SKM-1 treated with dmso at 0.1 percent for 144 hours (cell line): ENCODE data around the gene MRPS30.
"Not testable (repeated sequence)": the region's sequence is repeated elsewhere in the genome, so short reads cannot be mapped to it uniquely, and the experiment has no call there.

Experiments
- DNase-seq: peaks from one replicate; lab custom pipeline; 2025; ENCODE audit not compliant: unreplicated experiment; lab: John Stamatoyannopoulos, UW

Gene MRPS30

DNA sequence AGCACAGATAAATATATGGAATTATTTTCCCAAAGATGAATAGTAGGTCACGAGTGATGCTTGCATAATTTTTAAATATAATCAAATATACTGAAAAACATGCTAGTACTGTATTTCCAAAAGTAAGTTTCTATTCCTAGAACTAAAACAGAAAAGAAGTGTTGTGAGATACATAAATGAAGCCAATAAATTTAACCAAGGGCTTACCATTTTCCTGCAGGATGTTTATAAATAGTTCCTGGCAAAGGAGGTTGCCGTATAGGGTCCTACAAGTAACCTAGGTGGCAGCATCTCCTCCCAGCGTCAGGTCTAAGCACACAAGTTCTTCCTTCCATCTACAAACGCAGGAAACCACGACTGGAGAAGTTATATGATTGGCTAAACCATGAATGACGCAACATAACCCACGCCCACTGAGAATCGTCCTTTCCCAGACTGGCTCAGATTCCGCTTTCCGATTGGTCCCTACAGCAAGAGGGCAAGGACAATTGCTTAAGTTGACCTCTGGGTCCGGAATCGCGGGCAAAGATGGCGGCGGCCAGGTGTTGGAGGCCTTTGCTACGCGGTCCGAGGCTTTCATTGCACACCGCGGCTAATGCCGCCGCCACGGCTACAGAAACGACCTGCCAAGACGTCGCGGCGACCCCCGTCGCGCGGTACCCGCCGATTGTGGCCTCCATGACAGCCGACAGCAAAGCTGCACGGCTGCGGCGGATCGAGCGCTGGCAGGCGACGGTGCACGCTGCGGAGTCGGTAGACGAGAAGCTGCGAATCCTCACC, at the start of gene MRPS30:
Gene MRPS30 (plus strand): TSS at position 513 of the 780 bp plus-strand sequence. CDS start 16 bp downstream, at position 529.
- peak; percentile 99 for DNase-seq

DNA sequence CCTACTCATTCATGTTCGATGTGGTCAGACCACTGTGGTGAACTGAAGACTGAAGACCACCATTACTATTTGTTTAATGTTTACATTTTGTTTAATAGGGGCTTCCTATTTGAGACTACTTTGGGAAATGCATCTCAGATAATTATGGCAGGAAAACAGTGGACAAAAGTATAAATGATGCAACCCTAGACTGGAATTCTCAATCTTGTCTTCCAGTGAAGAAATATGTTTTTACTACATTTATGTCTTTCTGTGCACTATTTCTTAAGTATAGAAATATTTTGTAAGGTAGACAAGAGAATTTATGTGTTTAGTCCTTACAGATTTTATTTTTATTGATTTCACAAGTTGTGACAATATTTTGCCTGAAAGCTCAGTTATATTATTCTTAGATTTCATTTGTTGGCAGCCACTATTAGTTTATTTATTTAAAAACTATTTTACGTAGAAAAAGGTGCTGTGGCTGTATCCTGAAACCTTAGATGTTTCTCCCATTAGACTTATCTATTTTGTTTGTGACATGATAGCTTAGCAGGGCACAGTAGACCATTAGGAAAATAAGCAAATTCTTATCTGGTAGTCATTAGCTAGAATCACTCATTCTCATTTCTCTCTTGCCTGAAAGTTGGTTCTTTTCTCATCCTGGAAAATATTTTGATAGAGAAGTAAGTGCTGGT, 39.4 kb upstream of the MRPS30 start:
- no peak for DNase-seq

DNA sequence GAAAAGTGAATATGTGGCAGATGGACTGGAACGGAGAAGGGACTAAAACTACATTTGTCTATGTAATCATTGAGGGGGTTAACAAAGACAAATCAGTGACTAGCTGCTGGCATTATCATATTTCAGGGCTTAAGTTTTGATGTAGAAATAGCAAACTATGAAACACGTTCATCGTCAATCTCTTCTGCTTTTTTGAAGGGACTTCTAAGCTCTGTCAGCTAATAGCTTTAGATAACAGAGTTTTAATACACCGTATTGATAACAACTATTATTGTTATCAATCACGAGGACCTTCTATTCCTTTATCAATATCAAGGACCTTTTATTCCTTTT, 38.9 kb upstream of the MRPS30 start:
- DNase-seq, result no peak

DNA sequence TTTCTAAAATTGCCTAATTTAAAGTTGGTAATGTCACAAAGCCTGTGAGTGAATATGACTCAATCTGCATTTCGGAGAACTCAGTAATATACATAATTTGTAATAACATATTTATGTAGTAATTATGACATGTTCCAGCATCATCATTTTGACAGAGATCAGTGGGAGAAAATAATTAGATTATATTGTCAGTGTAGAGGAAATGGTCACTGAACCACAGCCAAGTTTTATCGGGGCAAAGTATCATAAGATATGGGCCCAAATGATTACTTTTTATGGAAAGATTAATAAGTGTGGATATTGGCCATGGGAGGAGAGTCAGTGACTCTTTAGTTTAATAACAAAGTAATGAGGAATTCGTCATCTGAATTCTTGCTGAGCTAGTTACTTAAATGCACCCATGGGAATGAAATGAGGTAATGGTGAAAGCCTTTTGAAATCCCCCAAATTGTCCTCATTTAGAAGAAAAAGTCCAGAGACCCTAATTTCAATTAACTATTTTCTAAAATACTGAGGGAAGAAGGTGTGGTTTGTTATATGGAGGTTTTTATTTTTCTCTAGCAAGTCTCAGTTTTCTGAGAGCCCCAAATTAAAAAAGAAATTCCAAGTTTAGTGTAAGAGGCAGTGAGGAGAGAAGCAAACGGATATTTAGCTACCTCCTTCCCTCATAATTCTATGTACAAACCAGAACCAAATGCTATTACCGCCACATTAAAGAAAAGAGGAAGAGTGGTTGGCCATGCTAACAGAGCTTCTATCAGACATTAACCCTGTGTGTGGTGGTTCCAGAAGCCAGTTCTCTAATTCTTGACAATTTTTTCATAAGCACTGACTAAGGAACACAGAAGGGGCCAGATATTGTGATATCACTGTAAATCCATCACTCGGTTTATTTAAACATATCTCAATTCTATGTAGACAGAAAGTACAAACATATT, 37.7 kb upstream of the MRPS30 start:
- DNase-seq, result no peak

DNA sequence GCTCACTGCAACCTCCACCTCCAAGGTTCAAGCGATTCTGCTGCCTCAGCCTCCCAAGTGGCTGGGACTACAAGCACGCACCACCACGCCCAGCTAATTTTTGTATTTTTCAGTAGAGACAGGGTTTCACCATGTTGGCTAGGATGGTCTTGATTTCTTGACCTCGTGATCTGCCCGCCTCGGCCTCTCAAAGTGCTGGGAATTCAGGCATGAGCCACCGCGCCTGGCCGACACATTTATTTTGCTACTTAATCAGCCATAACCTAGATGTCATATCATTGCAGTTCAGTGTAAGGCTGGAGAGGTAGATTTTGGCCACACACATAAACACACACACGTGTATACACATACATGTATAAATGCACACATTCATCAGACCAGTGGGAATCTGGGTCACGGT, 36.4 kb upstream of the MRPS30 start:
- DNase-seq, result not testable (repeated sequence)

DNA sequence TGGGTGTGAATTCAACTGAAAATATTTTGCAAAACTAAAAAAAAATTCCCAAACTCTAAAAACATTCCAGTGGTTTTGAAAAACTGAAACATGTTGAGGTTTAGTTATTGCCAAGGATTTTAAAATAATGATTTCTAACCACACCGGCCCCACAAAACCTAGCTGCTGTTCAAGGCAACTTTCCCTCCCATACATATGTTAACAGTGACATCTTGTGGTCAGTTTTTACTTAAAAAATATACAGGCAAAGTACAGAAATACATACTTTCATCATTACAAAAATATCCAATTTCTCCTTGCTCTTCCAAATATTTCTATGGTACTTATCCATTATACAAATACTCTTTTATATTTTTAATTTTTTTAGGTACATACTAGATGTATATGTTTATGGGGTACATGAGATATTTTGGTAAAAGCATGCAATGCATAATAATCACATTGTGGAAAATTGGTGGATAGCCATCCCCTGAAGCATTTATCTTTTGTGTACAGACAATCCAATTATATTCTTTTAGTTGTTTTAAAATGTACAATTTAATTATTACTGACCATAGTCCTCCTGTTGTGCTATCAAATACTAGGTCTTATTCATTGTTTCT, 34.4 kb upstream of the MRPS30 start:
- DNase-seq, result peak; percentile 59

DNA sequence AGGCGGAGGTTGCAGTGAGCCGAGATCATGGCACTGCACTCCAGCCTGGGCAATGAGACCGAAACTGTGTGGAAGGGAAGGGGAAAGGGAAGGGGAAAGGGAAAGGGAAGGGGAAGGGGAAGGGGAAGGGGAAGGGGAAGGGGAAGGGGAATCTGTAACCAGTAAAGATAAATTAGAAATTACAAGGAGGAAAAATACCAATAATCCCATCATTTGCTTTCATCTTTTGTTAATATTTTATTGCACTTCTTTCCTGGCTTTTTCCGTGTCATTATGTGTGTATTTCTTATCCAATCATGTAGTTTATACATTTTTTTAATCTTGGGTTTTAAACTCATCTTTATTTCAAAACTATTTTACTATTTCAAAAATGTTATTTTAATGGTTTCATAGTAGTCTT, 29.6 kb upstream of the MRPS30 start:
- DNase-seq, result no peak

DNA sequence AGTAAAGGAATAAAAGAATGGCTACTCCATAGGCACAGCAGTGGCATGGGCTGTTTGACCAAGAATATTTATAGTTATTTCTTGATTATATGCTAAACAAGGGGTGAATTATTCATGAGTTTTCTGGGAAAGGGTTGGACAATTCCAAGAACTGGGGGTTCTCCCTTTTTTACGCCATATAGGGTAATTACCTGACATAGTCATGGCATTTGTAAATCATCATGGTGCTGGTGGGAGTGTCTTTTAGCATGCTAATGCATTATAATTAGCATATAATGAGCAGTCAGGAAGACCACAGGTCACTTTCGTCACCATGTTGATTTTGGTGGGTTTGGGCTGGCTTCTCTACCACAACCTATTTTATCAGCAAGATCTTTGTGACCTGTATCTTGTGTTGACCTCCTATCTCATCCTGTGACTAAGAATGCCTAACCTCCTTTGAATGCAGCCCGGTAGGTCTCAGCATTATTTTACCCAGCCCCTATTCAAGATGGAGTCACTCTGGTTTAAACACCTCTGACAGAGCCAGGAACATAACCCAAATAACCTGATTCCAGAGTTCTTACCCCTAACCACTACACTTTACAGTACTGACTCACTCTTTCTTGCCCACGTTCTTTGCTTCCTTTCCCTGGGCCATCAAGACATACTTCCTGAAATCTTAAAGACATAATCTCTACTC, 25.0 kb upstream of the MRPS30 start:
- DNase-seq, result no peak

DNA sequence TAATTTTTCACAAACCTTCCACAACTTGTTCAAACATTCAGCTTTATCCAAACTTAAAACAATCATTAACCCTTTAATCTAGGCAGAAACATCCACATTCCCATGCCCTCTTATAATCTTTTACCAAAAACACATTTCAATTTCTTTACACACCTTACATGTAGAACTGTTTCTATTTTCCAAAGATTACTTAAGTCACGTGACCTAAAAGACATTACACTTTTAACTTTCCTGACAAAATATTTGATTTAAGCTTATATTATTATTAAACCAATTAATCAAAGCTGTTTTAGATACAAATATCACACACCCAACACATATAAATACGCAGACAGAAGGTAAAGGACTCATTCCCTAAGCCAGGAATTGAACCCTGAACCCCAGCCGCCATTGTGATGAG, 21.0 kb upstream of the MRPS30 start:
- DNase-seq, result no peak

DNA sequence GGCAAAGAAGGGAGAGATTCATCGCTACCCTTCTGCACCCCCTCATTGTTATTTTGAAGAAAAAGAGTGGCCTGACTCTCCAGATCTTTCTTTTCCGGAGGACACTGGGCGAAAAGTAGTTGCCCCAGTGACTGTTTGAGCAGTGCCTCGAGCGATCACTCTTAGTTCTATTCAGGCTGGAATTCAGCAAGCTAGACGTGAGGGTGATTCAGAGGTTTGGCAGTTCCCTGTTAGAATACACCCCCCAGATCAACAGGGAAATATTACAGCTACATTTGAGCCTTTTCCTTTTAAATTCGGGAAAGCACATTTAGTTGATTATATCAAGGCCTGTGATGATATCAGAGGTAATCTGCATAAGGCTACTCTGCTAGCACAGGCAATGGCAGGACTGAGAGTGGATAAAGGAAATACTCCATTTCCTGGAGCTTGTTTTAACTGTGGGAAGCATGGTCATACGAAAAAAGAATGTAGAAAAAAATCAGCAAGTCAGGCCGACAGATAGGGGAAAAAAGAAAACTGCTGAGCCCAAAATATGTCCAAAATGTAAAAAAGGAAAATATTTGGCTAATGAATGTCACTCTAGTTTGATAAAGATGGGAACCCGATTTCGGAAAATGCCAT, 19.3 kb upstream of the MRPS30 start:
- DNase-seq, result not testable (repeated sequence)

DNA sequence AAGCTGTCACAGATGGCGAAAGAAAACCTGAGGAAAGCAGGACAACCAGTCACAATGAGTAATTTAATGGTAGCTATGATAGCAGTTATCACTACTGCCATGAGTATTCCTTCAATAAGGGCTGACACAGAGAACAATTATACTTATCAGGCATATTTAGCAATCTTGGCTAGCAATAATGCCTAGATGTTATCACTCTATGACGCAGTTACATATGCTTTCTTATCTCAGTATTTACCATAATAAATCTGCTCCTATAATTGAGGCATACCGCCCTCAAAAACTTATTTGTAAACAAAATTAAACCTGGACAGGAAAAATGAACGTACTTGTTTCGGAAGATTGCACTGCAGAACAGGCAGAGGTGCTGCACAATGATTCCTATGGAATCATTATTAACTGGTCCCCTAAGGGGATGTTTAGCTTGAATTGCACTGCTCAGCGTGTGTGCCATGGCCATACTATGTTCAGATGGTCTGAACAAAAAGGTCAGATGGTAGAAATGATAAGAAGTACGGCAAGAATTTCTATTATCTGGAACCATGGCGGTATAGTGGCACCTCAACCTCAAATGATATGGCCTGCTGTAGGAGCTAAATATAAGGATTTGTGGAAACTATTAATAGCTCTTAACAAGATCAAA, 16.6 kb upstream of the MRPS30 start:
- not testable (repeated sequence) for DNase-seq

DNA sequence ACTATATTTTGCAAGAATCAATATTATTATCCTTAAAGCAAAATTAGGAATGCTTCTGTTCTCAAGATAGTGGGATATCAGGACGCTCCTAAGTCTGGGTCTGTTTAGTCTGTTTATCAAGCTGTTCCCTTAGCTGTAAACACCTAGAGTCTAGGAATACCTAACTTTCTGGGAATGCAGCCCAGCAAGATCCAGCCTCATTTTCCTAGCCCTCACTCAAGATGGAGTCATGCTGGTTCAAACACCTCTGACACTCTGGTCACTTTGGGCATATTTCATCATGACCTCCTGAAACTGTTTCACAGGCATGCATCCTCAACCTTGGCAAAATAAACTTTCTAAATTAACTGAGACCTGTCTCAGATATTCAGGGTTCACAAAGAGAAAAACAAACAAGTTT, 14.4 kb upstream of the MRPS30 start:
- no peak for DNase-seq

DNA sequence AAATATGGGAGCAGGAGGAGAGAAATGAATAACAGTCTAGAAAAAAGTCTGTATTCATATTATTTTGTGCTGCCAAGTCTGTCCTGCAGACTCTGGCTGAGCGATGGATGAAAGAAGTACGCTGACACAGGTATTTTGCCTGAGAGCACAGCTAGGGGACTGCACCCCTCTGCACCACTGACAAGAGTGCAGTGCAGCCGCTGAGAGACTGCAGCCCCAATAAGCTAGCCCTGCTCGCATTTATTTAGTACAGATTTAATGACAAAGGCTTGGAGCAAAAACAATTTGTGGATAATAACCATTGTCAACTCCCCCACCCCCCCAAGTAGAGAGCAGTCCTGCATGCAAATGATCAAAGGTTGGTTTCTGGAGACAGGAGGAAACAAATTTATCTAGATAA, 13.3 kb upstream of the MRPS30 start:
- DNase-seq, result no peak

DNA sequence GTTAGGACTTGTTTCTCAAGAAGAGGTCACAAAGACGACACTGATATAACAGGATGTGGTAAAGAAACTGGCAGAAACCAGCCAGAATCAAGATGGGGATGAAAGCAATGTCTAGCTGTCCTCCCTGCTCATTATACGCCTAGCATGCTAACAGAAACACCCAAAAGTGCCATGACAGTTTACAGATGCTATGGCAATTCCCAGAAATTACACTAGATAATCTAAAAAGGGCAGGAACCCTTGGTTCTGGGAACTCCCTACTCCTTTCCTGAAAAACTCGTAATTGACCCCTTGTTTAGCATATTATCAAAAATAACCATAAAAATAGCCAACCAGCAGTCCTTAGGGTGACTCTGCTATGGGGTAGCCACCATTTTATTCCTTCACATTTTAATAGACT, 10.9 kb upstream of the MRPS30 start:
- DNase-seq, result no peak

DNA sequence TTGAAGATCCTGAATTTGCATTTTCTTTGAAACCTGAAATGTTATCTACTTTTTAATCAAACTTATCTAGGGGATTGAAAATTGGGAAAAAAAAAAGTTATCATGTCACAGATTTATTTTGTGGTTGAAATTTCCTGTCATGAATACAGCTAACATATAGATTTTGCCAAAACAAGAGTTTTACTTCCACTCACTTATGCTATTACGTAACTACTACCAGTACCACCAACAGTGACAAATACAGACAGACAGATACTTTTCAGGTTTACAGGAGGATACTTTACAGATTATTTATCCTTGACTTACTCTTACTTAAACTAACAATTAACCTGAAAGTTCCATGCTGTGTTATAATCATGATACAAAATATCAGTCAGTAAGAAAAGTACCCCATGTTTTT, 6.8 kb upstream of the MRPS30 start:
- DNase-seq, result no peak

DNA sequence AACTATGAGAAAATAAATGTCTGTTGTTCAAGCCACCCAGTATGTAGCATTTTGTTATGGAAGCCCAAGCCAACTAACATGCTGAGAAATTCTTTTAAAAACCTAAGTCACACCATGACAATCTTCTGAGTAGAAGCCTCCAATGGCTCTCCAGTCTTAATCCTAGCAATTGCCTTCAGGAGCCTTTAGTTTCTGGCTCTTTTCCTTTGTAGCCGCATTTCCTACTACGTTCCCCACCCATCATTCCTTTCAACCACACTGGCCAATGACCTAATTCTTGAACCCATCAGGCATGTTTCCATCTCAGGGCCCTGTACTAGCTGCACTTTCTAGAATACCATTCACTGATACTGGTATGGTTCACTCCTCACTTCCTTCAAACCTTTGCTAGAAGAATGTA, 2.1 kb upstream of the MRPS30 start:
- no peak for DNase-seq

DNA sequence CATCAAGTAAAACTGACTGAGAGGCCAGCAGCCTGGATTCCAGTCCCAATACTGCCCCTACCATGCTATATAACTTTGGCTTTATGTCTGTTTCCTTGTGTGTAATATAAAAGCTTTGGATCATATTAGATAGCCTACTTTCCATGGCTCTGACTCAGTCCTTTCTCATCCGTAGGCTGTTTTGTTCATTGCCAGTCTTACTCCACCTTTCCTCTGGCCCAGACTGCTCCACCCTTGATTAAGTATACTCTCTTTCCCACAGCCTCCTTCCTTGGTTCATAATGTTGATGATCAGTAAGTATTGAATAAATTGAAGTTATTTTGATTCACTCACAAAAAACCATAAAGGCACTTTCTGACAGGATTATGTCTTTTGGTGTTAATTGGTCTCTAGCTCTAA, 1.5 kb upstream of the MRPS30 start:
- DNase-seq, result no peak

DNA sequence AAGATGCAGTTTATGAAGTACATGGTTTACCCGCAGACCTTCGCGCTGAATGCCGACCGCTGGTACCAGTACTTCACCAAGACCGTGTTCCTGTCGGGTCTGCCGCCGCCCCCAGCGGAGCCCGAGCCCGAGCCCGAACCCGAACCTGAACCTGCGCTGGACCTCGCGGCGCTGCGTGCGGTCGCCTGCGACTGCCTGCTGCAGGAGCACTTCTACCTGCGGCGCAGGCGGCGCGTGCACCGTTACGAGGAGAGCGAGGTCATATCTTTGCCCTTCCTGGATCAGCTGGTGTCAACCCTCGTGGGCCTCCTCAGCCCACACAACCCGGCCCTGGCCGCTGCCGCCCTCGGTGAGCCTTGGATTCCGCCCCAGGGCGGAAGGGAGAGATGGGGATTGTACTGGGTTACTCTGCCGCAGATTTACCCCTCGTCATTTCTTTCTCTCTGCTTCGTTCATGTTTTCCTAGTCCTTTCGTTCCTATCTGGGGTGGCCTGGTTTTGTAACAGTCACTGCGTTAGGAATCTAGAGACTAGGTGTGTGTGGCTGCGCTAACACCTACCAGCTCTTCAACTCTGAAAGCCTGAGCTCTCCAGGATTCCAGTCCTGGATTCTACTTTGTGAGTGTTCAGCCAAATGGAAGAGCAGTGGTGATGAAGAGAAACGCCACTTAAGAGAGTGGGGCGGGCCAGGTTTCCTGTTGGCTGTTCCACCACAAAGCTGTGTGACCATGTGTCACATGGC, 638 bp downstream of the MRPS30 start:
- DNase-seq, result peak; percentile 48

DNA sequence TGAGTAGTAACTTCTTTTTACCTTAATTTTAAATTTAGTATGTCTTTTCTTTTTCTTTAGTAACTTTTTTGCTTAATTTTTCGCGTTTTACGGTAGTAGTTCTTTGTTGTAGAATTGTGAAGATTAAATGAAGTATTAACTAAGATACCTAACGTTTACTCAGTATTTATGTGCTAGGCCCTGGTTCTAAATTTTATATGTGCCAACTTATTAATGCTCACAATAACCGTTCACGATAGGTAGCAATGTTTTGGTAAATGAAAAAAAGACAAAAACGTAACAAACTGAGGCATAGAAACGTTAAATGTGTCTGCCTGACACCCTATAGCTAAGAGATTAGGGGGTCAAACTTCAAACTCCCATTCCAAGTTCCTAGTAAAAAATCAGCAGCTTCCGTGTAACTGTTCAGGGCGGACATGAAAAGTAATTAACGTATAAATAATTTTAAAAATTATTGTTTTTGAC, 1.2 kb downstream of the MRPS30 start:
- no peak for DNase-seq
